WTC11 (cell line): ENCODE data around the gene EXOC4. TPM values are rescaled to one million over a fixed set of nuclear protein-coding genes. Genes with fewer than 3 reads are reported as not detected.

Experiments
- ATAC-seq: fragments of 200-7000 bp; cut with Tn5 transposase; 2 replicates; pipeline ENCODE4 v1.10.0; 2021; ENCODE audit warnings: mild to moderate bottlenecking, moderate library complexity
- CTCF ChIA-PET: fragments of 300-600 bp; sonication (Branson Sonifier 250); formaldehyde crosslinking; loops from one replicate; lab custom pipeline; 2021; ENCODE audit warnings: antibody characterized with exemption; lab: Charles Lee
- POLR2A ChIA-PET: fragments of 350-600 bp; sonication (Branson Sonifier 250); formaldehyde crosslinking; loops from one replicate; lab custom pipeline; 2021; ENCODE audit warnings: antibody characterized with exemption; lab: Charles Lee
- DNase-seq: peaks from one replicate; pipeline ENCODE4 v3.0.0; 2021; ENCODE audit warnings: low spot score
- H3K27ac Mint-ChIP-seq: 2 replicates; pipeline ENCODE4 v1.8.0; 2021; ENCODE audit warnings: mixed read lengths
- H3K27me3 Mint-ChIP-seq: 2 replicates; pipeline ENCODE4 v1.8.0; 2021; ENCODE audit warnings: low read depth, mild to moderate bottlenecking, moderate library complexity, mixed read lengths
- H3K36me3 Mint-ChIP-seq: 2 replicates; pipeline ENCODE4 v1.8.0; 2021; ENCODE audit warnings: mixed read lengths
- H3K4me1 Mint-ChIP-seq: 2 replicates; pipeline ENCODE4 v1.8.0; 2022; ENCODE audit warnings: mixed read lengths
- H3K4me3 Mint-ChIP-seq: 2 replicates; pipeline ENCODE4 v1.8.0; 2021; ENCODE audit warnings: mild to moderate bottlenecking, moderate library complexity, mixed read lengths
- H3K9me3 Mint-ChIP-seq: 2 replicates; pipeline ENCODE4 v1.8.0; 2021; ENCODE audit warnings: mixed read lengths
- CREB1 ChIP-seq: sonication (generic); formaldehyde crosslinking; IDR thresholded peaks from 2 replicates; pipeline ENCODE4 v1.8.0; 2023; ENCODE audit warnings: mild to moderate bottlenecking, missing genetic modification reagents
- FOXJ3 ChIP-seq: sonication (generic); formaldehyde crosslinking; IDR thresholded peaks from 2 replicates; pipeline ENCODE4 v1.9.0; 2021; ENCODE audit warnings: missing genetic modification reagents, mild to moderate bottlenecking, borderline replicate concordance
- KAT7 ChIP-seq: sonication (generic); formaldehyde crosslinking; IDR thresholded peaks from 2 replicates; pipeline ENCODE4 v1.8.1; 2023; ENCODE audit warnings: missing genetic modification reagents, mild to moderate bottlenecking, borderline replicate concordance
- NFATC4 ChIP-seq: fragments of 250-450 bp; sonication (Bioruptor Pico); IDR thresholded peaks from 2 replicates; pipeline ENCODE4 v1.9.0; 2021; ENCODE audit warnings: mild to moderate bottlenecking
- NR2C2 ChIP-seq: sonication (generic); formaldehyde crosslinking; IDR thresholded peaks from 2 replicates; pipeline ENCODE4 v1.8.0; 2022; ENCODE audit warnings: mild to moderate bottlenecking, missing genetic modification reagents
- TEAD4 ChIP-seq: sonication (generic); formaldehyde crosslinking; IDR thresholded peaks from 2 replicates; pipeline ENCODE4 v1.8.0; 2022; ENCODE audit warnings: mild to moderate bottlenecking, missing genetic modification reagents
- ZNF671 ChIP-seq: fragments of 250-450 bp; sonication (Bioruptor Pico); IDR thresholded peaks from 2 replicates; pipeline ENCODE4 v1.8.0; 2021; ENCODE audit warnings: mild to moderate bottlenecking
- total RNA-seq: library from RNA; stranded (reverse); gene quantifications from 3 replicates; pipeline ENCODE4 v1.2.3, GENCODE V29; 2021
- TF ChIP-seq, protein P1 (sequence below): fragments of 250-450 bp; sonication (Bioruptor Pico); conservative IDR thresholded peaks from 2 replicates; pipeline ENCODE4 v1.9.0; 2021; ENCODE audit warnings: mild to moderate bottlenecking
- TF ChIP-seq, protein P2 (sequence below): sonication (generic); formaldehyde crosslinking; IDR thresholded peaks from 2 replicates; pipeline ENCODE4 v1.8.1; 2023; ENCODE audit warnings: mild to moderate bottlenecking, missing genetic modification reagents, moderate library complexity
- TF ChIP-seq, protein P3 (sequence below): fragments of 250-450 bp; sonication (Bioruptor Pico); IDR thresholded peaks from 2 replicates; pipeline ENCODE4 v1.9.0; 2021; ENCODE audit warnings: mild to moderate bottlenecking
- TF ChIP-seq, protein P4 (sequence below): sonication (generic); formaldehyde crosslinking; IDR thresholded peaks from 2 replicates; pipeline ENCODE4 v1.8.1; 2022; ENCODE audit warnings: mild to moderate bottlenecking, moderate library complexity, missing genetic modification reagents
- TF ChIP-seq, protein P5 (sequence below): fragments of 250-450 bp; sonication (Bioruptor Pico); IDR thresholded peaks from 2 replicates; pipeline ENCODE4 v2.1.2; 2022; ENCODE audit warnings: mild to moderate bottlenecking, moderate library complexity
- TF ChIP-seq, protein P6 (sequence below): sonication (generic); formaldehyde crosslinking; IDR thresholded peaks from 2 replicates; pipeline ENCODE4 v1.8.0; 2022; ENCODE audit warnings: mild to moderate bottlenecking, missing genetic modification reagents
- TF ChIP-seq, protein P7 (sequence below): sonication (generic); formaldehyde crosslinking; conservative IDR thresholded peaks from 2 replicates; pipeline ENCODE4 v1.8.1; 2023; ENCODE audit warnings: mild to moderate bottlenecking, low read depth, missing genetic modification reagents, moderate library complexity
- TF ChIP-seq, protein P8 (sequence below): fragments of 250-450 bp; sonication (Bioruptor Pico); IDR thresholded peaks from 2 replicates; pipeline ENCODE4 v1.9.0; 2021; ENCODE audit warnings: moderate library complexity, mild to moderate bottlenecking, inconsistent platforms, borderline replicate concordance

The EXOC4 gene
- total RNA-seq, 1 experiment from 2014 or later: 62.0 TPM

DNA sequence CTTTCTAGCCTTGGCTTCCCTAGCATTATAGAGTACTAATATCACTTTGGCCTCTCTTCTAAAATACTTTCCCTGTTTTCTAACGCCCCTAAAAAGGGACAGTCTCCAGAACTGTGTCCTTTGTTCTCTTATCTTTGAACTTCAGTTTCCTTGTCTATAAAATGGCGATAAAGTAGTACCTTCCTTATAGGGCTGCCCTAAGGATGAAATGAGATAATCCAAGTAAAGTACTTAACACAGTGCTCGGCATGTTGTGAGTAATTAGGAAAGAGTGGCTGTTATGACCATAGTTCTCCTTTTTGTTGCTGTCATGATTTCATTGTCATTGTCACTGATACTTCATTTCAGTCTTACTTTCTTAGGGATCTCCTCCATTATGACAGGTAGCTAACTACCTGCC is 114.7 kb downstream of the EXOC4 start (continued):
- TF ChIP-seq, protein P1, sequence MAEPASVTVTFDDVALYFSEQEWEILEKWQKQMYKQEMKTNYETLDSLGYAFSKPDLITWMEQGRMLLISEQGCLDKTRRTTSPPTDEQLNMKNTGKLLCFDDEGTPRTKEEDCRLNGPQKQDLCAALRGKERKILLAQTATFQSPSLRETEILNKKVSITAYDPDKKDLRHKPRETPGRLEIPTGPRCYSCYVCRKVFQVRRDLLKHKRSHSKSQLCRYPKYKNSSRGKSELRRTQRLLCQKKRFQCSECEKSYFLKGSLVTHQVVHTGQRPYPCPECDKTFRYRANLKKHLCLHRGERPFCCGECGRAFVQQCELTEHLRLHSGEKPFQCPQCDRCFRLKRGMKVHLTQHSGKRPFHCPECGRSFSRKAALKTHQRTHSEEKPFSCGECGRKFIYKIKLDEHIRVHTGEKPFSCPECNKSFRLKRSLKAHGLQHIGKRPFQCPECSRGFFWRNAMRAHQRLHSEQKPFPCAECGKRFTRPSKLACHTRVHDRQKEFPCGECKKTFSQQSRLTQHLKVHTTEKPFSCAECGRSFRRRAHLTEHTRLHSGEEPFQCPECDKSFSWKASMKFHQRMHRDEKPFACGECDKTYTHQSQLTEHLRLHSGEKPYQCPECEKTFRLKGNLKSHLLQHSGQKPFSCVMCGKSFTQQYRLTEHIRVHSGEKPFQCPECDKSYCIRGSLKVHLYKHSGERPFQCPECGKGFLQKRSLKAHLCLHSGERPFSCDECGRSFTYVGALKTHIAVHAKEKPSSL (CRISPR knock-in tag): no peak
- TF ChIP-seq, all 79 proteins: peak for 0

DNA sequence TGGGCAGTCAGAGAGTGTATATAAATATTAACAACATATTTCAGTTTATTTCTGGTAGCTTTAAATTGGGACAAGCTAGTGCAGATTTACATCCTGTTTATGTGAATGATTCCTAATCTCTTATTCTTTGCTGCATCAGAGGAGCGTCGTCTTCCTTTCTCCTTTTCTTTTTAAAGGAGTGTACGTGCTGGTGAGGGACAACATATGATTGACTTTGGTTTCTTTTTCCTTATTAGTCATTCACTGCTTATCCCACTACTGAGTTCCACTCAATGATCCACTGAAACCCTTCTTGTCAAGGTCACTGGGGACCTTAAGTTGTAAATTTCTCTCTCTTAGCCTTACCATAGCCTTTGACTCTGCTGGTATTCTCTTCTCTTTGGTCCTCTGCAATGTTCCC is 116.3 kb downstream of the EXOC4 start:
- no peak overlapping the region for H3K4me3 Mint-ChIP-seq
- no peak overlapping the region for H3K27ac Mint-ChIP-seq
- TF ChIP-seq KAT7 (CRISPR knock-in tag): no peak
- no peak for TF ChIP-seq TEAD4
- TF ChIP-seq CREB1 (CRISPR knock-in tag): no peak
- no peak for TF ChIP-seq FOXJ3 (CRISPR knock-in tag)
- no peak for TF ChIP-seq ZNF671 (CRISPR knock-in tag)
- TF ChIP-seq, protein P2, sequence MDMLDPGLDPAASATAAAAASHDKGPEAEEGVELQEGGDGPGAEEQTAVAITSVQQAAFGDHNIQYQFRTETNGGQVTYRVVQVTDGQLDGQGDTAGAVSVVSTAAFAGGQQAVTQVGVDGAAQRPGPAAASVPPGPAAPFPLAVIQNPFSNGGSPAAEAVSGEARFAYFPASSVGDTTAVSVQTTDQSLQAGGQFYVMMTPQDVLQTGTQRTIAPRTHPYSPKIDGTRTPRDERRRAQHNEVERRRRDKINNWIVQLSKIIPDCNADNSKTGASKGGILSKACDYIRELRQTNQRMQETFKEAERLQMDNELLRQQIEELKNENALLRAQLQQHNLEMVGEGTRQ: no peak
- TF ChIP-seq, protein P3, sequence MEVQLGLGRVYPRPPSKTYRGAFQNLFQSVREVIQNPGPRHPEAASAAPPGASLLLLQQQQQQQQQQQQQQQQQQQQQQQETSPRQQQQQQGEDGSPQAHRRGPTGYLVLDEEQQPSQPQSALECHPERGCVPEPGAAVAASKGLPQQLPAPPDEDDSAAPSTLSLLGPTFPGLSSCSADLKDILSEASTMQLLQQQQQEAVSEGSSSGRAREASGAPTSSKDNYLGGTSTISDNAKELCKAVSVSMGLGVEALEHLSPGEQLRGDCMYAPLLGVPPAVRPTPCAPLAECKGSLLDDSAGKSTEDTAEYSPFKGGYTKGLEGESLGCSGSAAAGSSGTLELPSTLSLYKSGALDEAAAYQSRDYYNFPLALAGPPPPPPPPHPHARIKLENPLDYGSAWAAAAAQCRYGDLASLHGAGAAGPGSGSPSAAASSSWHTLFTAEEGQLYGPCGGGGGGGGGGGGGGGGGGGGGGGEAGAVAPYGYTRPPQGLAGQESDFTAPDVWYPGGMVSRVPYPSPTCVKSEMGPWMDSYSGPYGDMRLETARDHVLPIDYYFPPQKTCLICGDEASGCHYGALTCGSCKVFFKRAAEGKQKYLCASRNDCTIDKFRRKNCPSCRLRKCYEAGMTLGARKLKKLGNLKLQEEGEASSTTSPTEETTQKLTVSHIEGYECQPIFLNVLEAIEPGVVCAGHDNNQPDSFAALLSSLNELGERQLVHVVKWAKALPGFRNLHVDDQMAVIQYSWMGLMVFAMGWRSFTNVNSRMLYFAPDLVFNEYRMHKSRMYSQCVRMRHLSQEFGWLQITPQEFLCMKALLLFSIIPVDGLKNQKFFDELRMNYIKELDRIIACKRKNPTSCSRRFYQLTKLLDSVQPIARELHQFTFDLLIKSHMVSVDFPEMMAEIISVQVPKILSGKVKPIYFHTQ: no peak
- no peak for TF ChIP-seq NFATC4 (CRISPR knock-in tag)
- TF ChIP-seq, protein P4, sequence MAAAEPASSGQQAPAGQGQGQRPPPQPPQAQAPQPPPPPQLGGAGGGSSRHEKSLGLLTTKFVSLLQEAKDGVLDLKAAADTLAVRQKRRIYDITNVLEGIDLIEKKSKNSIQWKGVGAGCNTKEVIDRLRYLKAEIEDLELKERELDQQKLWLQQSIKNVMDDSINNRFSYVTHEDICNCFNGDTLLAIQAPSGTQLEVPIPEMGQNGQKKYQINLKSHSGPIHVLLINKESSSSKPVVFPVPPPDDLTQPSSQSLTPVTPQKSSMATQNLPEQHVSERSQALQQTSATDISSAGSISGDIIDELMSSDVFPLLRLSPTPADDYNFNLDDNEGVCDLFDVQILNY (CRISPR knock-in tag): no peak
- TF ChIP-seq, protein P5, sequence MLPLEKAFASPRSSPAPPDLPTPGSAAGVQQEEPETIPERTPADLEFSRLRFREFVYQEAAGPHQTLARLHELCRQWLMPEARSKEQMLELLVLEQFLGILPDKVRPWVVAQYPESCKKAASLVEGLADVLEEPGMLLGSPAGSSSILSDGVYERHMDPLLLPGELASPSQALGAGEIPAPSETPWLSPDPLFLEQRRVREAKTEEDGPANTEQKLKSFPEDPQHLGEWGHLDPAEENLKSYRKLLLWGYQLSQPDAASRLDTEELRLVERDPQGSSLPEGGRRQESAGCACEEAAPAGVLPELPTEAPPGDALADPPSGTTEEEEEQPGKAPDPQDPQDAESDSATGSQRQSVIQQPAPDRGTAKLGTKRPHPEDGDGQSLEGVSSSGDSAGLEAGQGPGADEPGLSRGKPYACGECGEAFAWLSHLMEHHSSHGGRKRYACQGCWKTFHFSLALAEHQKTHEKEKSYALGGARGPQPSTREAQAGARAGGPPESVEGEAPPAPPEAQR (CRISPR knock-in tag): no peak
- TF ChIP-seq, protein P6, sequence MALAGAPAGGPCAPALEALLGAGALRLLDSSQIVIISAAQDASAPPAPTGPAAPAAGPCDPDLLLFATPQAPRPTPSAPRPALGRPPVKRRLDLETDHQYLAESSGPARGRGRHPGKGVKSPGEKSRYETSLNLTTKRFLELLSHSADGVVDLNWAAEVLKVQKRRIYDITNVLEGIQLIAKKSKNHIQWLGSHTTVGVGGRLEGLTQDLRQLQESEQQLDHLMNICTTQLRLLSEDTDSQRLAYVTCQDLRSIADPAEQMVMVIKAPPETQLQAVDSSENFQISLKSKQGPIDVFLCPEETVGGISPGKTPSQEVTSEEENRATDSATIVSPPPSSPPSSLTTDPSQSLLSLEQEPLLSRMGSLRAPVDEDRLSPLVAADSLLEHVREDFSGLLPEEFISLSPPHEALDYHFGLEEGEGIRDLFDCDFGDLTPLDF (CRISPR knock-in tag): no peak
- TF ChIP-seq, protein P7, sequence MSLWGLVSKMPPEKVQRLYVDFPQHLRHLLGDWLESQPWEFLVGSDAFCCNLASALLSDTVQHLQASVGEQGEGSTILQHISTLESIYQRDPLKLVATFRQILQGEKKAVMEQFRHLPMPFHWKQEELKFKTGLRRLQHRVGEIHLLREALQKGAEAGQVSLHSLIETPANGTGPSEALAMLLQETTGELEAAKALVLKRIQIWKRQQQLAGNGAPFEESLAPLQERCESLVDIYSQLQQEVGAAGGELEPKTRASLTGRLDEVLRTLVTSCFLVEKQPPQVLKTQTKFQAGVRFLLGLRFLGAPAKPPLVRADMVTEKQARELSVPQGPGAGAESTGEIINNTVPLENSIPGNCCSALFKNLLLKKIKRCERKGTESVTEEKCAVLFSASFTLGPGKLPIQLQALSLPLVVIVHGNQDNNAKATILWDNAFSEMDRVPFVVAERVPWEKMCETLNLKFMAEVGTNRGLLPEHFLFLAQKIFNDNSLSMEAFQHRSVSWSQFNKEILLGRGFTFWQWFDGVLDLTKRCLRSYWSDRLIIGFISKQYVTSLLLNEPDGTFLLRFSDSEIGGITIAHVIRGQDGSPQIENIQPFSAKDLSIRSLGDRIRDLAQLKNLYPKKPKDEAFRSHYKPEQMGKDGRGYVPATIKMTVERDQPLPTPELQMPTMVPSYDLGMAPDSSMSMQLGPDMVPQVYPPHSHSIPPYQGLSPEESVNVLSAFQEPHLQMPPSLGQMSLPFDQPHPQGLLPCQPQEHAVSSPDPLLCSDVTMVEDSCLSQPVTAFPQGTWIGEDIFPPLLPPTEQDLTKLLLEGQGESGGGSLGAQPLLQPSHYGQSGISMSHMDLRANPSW (CRISPR knock-in tag): no peak
- TF ChIP-seq, protein P8, sequence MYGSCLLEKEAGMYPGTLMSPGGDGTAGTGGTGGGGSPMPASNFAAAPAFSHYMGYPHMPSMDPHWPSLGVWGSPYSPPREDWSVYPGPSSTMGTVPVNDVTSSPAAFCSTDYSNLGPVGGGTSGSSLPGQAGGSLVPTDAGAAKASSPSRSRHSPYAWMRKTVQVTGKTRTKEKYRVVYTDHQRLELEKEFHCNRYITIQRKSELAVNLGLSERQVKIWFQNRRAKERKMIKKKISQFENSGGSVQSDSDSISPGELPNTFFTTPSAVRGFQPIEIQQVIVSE (CRISPR knock-in tag): no peak
- TF ChIP-seq NR2C2 (CRISPR knock-in tag): no peak
- H3K9me3 Mint-ChIP-seq: no peaks in the 10 kb centered on the region
- no peaks in the 10 kb centered on the region for H3K27me3 Mint-ChIP-seq
- ATAC-seq (no peak), DNase-seq (no peak)
- ChIA-PET CTCF (interaction anchor here (0.8 kb wide), 1 partner anchor 25 kb away, joined by 3 read pairs; no protein-coding TSS in a partner anchor), POLR2A (interaction anchor here (0.6 kb wide), 1 partner anchor 26 kb away, joined by 3 read pairs; no protein-coding TSS in a partner anchor)
- H3K4me1 Mint-ChIP-seq: peaks cover 29% of the 10 kb centered on the region
- H3K36me3 Mint-ChIP-seq: no peaks in the 10 kb centered on the region
